ENCODE results near the gene C11orf65.

The C11orf65 gene

GRCh38 chr11:108511851-108512474 lies 44.6 kb upstream of the C11orf65 start:
- TF ChIP-seq CTCF (IDR thresholded peaks at IDR 0.05; ENCODE audit: insufficient read depth, low read length) = no peak
- no peak for TF ChIP-seq SPI1 (IDR thresholded peaks at IDR 0.05; ENCODE audit: borderline replicate concordance, low read depth)
- no peak for TF ChIP-seq GABPA (IDR thresholded peaks at IDR 0.05; ENCODE audit: low read depth)
- TF ChIP-seq REST (IDR thresholded peaks at IDR 0.05; ENCODE audit: insufficient replicate concordance, low read depth) = no peak
- no peak for TF ChIP-seq POLR2AphosphoS5 (IDR thresholded peaks at IDR 0.05; ENCODE audit: low read depth)
- Histone ChIP-seq H3K4me3 (replicated peaks; ENCODE audit: insufficient read depth, low read length) (no peak overlapping the region), H3K27me3 (ENCODE audit: insufficient read depth, poor library complexity, severe bottlenecking) (no peaks in the 10 kb centered on the region), H3K27ac (replicated peaks) (no peak overlapping the region)
- no peak for DNase-seq (ENCODE audit: low read depth in 1 of 2, low spot score in 1 of 2)

DNA sequence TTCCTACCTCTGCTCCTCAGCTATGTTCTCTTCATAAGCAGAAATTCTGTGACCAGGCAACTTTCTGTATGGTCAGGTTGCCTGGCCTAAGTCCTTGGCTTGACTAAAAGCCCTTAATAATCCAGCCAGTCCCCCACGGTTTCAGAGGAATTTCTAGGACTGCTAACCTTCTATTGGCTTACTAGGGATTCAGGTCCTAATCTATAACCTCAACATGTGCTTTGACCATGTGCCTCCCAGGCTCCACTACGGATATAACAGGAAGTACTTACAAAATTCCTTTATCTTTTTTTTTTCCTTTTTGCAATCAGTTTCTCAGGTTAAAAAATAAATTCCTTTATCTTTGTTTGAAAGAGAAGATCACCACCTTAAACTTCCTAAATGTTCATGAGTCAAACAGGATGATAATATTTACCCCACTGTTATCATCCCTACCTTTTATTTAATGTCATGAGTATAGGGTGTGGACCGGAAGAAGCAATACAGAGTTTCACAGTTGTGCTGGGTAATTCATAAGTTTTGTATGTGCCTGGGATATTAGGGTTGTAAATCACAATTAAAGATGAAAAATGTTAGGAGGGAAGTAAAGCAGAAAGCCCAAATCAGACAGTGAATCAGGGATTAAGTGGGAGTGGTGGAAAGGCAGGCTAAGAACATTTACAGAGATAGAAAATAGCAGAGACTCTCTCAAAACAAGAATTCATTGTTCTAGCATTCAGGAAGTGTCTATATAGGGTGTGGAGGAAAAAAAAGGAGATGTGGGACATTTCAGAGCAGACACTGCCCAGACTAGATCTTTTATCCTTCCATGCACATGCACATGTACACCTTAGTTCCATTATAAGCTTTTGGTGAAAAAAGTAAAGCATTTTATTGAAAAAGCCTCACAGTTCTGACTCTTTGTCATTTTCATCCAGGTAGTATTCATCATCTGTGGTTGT lies 41.6 kb upstream of the C11orf65 start:
- Histone ChIP-seq H3K27ac (replicated peaks) (no peak overlapping the region), H3K27me3 (ENCODE audit: insufficient read depth, poor library complexity, severe bottlenecking) (no peaks in the 10 kb centered on the region), H3K4me3 (replicated peaks; ENCODE audit: insufficient read depth, low read length) (no peak overlapping the region)
- no peak for TF ChIP-seq GABPA (IDR thresholded peaks at IDR 0.05; ENCODE audit: low read depth)
- no peak for TF ChIP-seq SPI1 (IDR thresholded peaks at IDR 0.05; ENCODE audit: borderline replicate concordance, low read depth)
- no peak for TF ChIP-seq POLR2AphosphoS5 (IDR thresholded peaks at IDR 0.05; ENCODE audit: low read depth)
- TF ChIP-seq REST (IDR thresholded peaks at IDR 0.05; ENCODE audit: insufficient replicate concordance, low read depth) = no peak
- TF ChIP-seq CTCF (IDR thresholded peaks at IDR 0.05; ENCODE audit: insufficient read depth, low read length) = no peak
- DNase-seq (ENCODE audit: low read depth in 1 of 2, low spot score in 1 of 2) = no peak

DNA sequence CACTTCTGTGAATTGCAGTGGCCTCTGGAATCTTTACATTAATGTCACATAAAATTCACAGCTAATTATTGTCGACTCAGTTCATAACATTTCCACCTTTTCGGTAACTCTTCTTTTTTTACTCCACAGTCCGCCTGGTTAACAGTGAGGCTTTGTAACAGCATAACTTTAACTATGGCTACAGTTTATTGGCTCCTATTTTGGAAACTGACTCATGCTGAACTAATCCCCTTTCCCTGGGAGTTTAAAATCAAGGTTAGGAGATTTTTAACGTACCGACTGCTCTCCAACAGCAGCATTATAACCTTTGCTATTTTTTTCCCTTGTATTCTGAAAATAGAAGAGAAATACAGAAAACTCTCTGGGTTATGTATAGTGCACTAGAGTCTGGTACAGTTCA lies 34.1 kb upstream of the C11orf65 start:
- Histone ChIP-seq H3K4me3 (replicated peaks; ENCODE audit: insufficient read depth, low read length) (no peak overlapping the region), H3K27ac (replicated peaks) (no peak overlapping the region), H3K27me3 (ENCODE audit: insufficient read depth, poor library complexity, severe bottlenecking) (no peaks in the 10 kb centered on the region)
- no peak for DNase-seq (ENCODE audit: low read depth in 1 of 2, low spot score in 1 of 2)
- TF ChIP-seq GABPA (IDR thresholded peaks at IDR 0.05; ENCODE audit: low read depth) (no peak), POLR2AphosphoS5 (IDR thresholded peaks at IDR 0.05; ENCODE audit: low read depth) (no peak), CTCF (IDR thresholded peaks at IDR 0.05; ENCODE audit: insufficient read depth, low read length) (no peak), SPI1 (IDR thresholded peaks at IDR 0.05; ENCODE audit: borderline replicate concordance, low read depth) (no peak), REST (IDR thresholded peaks at IDR 0.05; ENCODE audit: insufficient replicate concordance, low read depth) (no peak)

Measured in HL-60 (cell line).